ENCODE data around the gene LSAMP.

GRCh38 chr3:116449546-116450350, 4.5 kb upstream of the LSAMP start:
- TF ChIP-seq CTCF (tag by site-specific recombination; IDR thresholded peaks at IDR 0.05) (no peak), GLIS1 (tag by site-specific recombination; IDR thresholded peaks at IDR 0.05) (no peak), KLF10 (tag by site-specific recombination; IDR thresholded peaks at IDR 0.05) (no peak), PBX3 (CRISPR knock-in tag; IDR thresholded peaks at IDR 0.05) (no peak), IKZF3 (tag by site-specific recombination; IDR thresholded peaks at IDR 0.05) (no peak), ZNF350 (tag by site-specific recombination; IDR thresholded peaks at IDR 0.05) (no peak)
